B cell (primary cell): ENCODE results near the gene ATP9A. TPM values are rescaled to one million over a fixed set of nuclear protein-coding genes. Genes with fewer than 3 reads are reported as not detected.

ENCODE experiments used
- ATAC-seq: fragments of 200-7000 bp; cut with Tn5 transposase; one replicate; pipeline ENCODE4 v1.10.0; 2021; ENCODE audit warnings: low read depth, mild to moderate bottlenecking, moderate number of reproducible peaks, moderate library complexity
- CTCF ChIA-PET: fragments of 350-600 bp; sonication (Branson Sonifier 250); formaldehyde crosslinking; loops from one replicate; lab custom pipeline; 2021; ENCODE audit warnings: antibody characterized with exemption, inconsistent platforms; lab: Charles Lee
- POLR2A ChIA-PET: fragments of 350-600 bp; sonication (Branson Sonifier 250); formaldehyde crosslinking; loops from one replicate; lab custom pipeline; 2021; ENCODE audit warnings: antibody characterized with exemption; lab: Charles Lee
- DNase-seq: peaks from one replicate; pipeline ENCODE4 v3.0.0; 2013
- H2AFZ ChIP-seq: 2 replicates; pipeline ENCODE4 v1.6.1; 2012; ENCODE audit warnings: mild to moderate bottlenecking, low read depth, low read length; ENCODE audit not compliant: insufficient read depth, poor library complexity, severe bottlenecking
- H3K27ac ChIP-seq, 2 donors: 1 replicate in 1 of 2; 2 replicates in 1 of 2; pipeline ENCODE4 v1.5.1; 2012 to 2013; ENCODE audit warnings: low read length in 2 of 2, mild to moderate bottlenecking in 2 of 2, moderate library complexity in 1 of 2
- H3K27me3 ChIP-seq, 4 experiments: fragments of 200-600 bp in 1 of 4; sonication (generic) in 1 of 4; replicated peaks in 1 of 4; 1 replicate in 2 of 4; 2 replicates in 2 of 4; pipeline versions ENCODE4 v1.6.1 to v1.7.0; 2013 to 2016; ENCODE audit warnings: low read length in 3 of 4, mild to moderate bottlenecking in 2 of 4, mixed read lengths in 1 of 4, moderate library complexity in 1 of 4; ENCODE audit not compliant: insufficient read depth in 4 of 4, control insufficient read depth in 3 of 4; ENCODE audit errors: control extremely low read depth in 1 of 4
- H3K36me3 ChIP-seq, 2 experiments: replicated peaks in 1 of 2; 1 replicate in 1 of 2; 2 replicates in 1 of 2; pipeline versions ENCODE4 v1.6.1 to v1.7.1; 2013; ENCODE audit warnings: low read length in 1 of 2; ENCODE audit not compliant: insufficient read depth in 2 of 2, control insufficient read depth in 1 of 2; ENCODE audit errors: control extremely low read depth in 1 of 2, extremely low read depth in 1 of 2
- H3K4me1 ChIP-seq, 2 donors: fragments of 200-600 bp in 1 of 2; sonication (generic) in 1 of 2; 1 replicate in 1 of 2; 2 replicates in 1 of 2; pipeline versions ENCODE4 v1.5.1 to v1.6.1; 2013 to 2017; ENCODE audit warnings: low read length in 2 of 2; ENCODE audit not compliant: control insufficient read depth in 2 of 2, insufficient read depth in 2 of 2
- H3K4me2 ChIP-seq: replicated peaks from 2 replicates; pipeline ENCODE3; 2012; ENCODE audit warnings: mild to moderate bottlenecking, low read depth, low read length; ENCODE audit not compliant: poor library complexity, severe bottlenecking
- H3K4me3 ChIP-seq, 5 experiments: fragments of 200-600 bp in 1 of 5; sonication (generic) in 1 of 5; 1 replicate in 3 of 5; 2 replicates in 2 of 5; pipeline versions ENCODE4 v1.5.1 to v1.7.0; 2011 to 2016; ENCODE audit warnings: low read length in 4 of 5, mild to moderate bottlenecking in 4 of 5, low read depth in 2 of 5, control low read depth in 1 of 5, moderate library complexity in 1 of 5; ENCODE audit not compliant: insufficient read depth in 1 of 5; ENCODE audit errors: control extremely low read depth in 1 of 5, extremely low read depth in 1 of 5
- H3K79me2 ChIP-seq: fragments of 200-600 bp; sonication (generic); one replicate; pipeline ENCODE4 v1.6.0; 2016; ENCODE audit warnings: low read length; ENCODE audit not compliant: control insufficient read depth, insufficient read depth
- H3K9ac ChIP-seq: fragments of 200-600 bp; sonication (generic); 2 replicates; pipeline ENCODE4 v1.6.1; 2017; ENCODE audit warnings: mild to moderate bottlenecking, low read length, moderate library complexity
- H3K9me3 ChIP-seq, 3 donors: one replicate each; pipeline versions ENCODE4 v1.6.1 to v1.7.1; 2013; ENCODE audit warnings: low read length in 2 of 3; ENCODE audit not compliant: control insufficient read depth in 2 of 3, insufficient read depth in 1 of 3; ENCODE audit errors: control extremely low read depth in 1 of 3
- H4K20me1 ChIP-seq: 2 replicates; pipeline ENCODE4 v1.6.0; 2012; ENCODE audit warnings: mild to moderate bottlenecking, low read length; ENCODE audit not compliant: insufficient read depth, control insufficient read depth, poor library complexity, severe bottlenecking
- H3K27ac Mint-ChIP-seq: one replicate; pipeline ENCODE4 v1.8.0; 2021; ENCODE audit warnings: mixed read lengths
- H3K27me3 Mint-ChIP-seq: one replicate; pipeline ENCODE4 v1.8.0; 2021; ENCODE audit warnings: mixed read lengths
- H3K4me1 Mint-ChIP-seq: one replicate; pipeline ENCODE4 v1.8.0; 2021; ENCODE audit warnings: mixed read lengths
- H3K4me3 Mint-ChIP-seq: one replicate; pipeline ENCODE4 v1.8.0; 2021; ENCODE audit warnings: mixed read lengths
- H3K9me3 Mint-ChIP-seq: one replicate; pipeline ENCODE4 v1.8.0; 2022; ENCODE audit warnings: mixed read lengths; ENCODE audit not compliant: insufficient read depth
- EZH2 ChIP-seq: IDR thresholded peaks from 2 replicates; pipeline ENCODE4 v1.6.1; 2012; ENCODE audit warnings: borderline replicate concordance, low read depth, mild to moderate bottlenecking, moderate library complexity, low read length; ENCODE audit not compliant: insufficient read depth, poor library complexity, severe bottlenecking
- WGBS: methylation state at CpG from one replicate; pipeline ENCODE4 v1.1.5; 2013; ENCODE audit warnings: missing lambda C conversion rate; ENCODE audit not compliant: insufficient coverage; 5-methylcytosine and 5-hydroxymethylcytosine counted together
- intact Hi-C: fragments of 100-400 bp; cut with micrococcal nuclease; formaldehyde crosslinking; loops from one replicate; pipeline ENCODE4 v1.10.0; 2022
- polyA plus RNA-seq: library from polyadenylated mRNA; depleted of rRNA; stranded (reverse); fragments of >200 nt; gene quantifications from 2 replicates; pipeline ENCODE4 v1.2.3, GENCODE V29; 2012
- total RNA-seq, 2 donors: library from RNA; stranded (reverse); fragments of 120-200 nt in 1 of 2; gene quantifications; 1 replicate in 1 of 2; 2 replicates in 1 of 2; pipeline versions ENCODE4 v1.2.3 to v1.2.4, GENCODE V29; 2013 to 2022
- TF ChIP-seq, protein P1 (sequence below): fragments of 200-600 bp; IDR thresholded peaks from one replicate; pipeline ENCODE4 v1.8.0; 2022; ENCODE audit warnings: antibody characterized with exemption, mild to moderate bottlenecking

ATP9A gene
- total and polyA plus RNA-seq, 2 donors (not counting 1 experiment from before 2014, with no cell fraction given) = 0.13 to 0.22 TPM

DNA sequence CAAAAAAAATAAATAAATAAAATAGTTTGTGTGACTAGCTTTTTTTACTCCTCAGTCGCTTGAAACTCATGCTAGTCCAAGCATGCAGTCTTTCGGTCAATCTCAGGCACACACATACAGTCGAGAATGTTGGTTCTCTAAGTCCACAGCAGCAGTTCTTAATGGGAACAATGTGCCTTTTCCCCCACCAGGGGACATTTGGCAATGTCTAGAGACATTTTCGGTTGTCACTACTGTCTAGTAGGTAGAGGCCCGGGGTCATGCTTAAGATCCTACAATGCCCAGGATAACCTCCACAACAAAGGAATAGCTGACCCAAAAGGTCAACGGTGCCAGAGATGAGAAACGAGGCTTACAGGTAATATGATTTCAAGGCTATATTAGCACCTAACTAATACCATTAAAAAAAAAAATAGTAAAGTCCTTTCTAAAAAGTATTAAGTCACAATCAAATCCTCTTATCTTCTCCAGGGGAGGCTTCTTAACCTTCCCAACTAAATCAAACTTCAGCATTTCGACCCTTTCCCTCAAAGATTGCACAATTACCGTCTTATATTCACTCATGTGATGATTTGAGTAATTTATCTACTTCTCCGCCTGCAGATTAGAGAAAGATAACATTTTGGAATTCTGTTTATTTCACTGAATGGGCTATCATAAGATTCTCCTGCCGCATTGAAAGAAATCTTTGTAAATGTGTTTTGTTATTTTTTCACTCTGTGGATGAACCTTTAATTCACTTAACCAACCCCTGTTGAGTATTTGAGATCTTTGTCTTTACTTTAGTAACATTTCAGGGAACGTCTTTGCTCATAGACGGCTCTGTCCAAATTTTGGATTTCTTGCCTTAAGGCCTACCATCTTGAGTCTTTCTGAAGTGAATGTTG is 42.2 kb upstream of the ATP9A start:
- intact Hi-C loops = no loop called here
- Histone ChIP-seq H3K9ac (no peak overlapping the region), H3K4me3 (no peak overlapping the region), H4K20me1 (no peaks in the 10 kb centered on the region), H2AFZ (no peak overlapping the region), H3K36me3 (no peaks in the 10 kb centered on the region), H3K9me3 (no peaks in the 10 kb centered on the region), H3K4me1 (no peaks in the 10 kb centered on the region), H3K79me2 (no peaks in the 10 kb centered on the region), H3K27ac (no peak overlapping the region), H3K4me2 (no peak overlapping the region), H3K27me3 (peaks cover 0 to 4% (median 0%) of the 10 kb centered on the region in 4 experiments)
- peaks cover 8% of the 10 kb centered on the region for H3K27me3 Mint-ChIP-seq
- no peaks in the 10 kb centered on the region for H3K9me3 Mint-ChIP-seq
- ChIA-PET CTCF (no interaction called here), POLR2A (no interaction called here)
- no peaks in the 10 kb centered on the region for H3K4me1 Mint-ChIP-seq
- no peak overlapping the region for H3K4me3 Mint-ChIP-seq
- TF ChIP-seq, protein P1, sequence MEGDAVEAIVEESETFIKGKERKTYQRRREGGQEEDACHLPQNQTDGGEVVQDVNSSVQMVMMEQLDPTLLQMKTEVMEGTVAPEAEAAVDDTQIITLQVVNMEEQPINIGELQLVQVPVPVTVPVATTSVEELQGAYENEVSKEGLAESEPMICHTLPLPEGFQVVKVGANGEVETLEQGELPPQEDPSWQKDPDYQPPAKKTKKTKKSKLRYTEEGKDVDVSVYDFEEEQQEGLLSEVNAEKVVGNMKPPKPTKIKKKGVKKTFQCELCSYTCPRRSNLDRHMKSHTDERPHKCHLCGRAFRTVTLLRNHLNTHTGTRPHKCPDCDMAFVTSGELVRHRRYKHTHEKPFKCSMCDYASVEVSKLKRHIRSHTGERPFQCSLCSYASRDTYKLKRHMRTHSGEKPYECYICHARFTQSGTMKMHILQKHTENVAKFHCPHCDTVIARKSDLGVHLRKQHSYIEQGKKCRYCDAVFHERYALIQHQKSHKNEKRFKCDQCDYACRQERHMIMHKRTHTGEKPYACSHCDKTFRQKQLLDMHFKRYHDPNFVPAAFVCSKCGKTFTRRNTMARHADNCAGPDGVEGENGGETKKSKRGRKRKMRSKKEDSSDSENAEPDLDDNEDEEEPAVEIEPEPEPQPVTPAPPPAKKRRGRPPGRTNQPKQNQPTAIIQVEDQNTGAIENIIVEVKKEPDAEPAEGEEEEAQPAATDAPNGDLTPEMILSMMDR = no peak
- no peak for TF ChIP-seq EZH2
- no peak overlapping the region for H3K27ac Mint-ChIP-seq
- ATAC-seq (no peak), DNase-seq (no peak)
- WGBS = 75% methylated on average over 3 of the region's 13 CpGs

DNA sequence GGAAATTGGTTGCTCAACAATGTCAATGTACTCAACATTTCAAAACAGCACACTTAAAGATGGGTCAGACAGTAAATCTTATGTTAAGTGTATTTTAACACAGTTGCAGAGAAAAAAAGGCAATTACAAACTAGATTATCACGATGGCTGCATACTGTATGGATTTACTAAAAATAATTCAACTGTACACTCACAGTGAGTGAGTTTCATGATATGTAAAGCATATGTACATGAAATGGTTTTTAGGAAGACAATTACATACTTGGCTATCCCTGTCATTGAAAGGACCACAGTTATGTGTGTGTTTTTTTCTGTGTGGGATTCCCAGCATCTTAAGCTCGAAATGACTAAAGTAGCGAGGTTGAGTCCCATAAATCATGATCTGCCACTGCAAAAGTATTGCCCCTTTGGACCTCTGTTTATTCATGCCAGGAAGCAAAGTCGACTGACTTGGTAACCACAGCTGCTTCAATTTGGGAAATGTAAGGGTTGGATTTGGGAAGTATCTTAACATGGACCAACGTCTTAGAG is 39.6 kb upstream of the ATP9A start:
- CTCF ChIA-PET = no interaction called here
- WGBS = 91% methylated on average over 2 of the region's 5 CpGs
- no peaks in the 10 kb centered on the region for H3K36me3 ChIP-seq

More for the DNA sequence above, 39.6 kb upstream of the ATP9A start:
- peaks cover 0 to 7% (median 1%) of the 10 kb centered on the region in 4 experiments for H3K27me3 ChIP-seq
- H3K27ac ChIP-seq = no peak overlapping the region
- no peaks in the 10 kb centered on the region for H3K4me1 ChIP-seq
- no peak overlapping the region for H3K9ac ChIP-seq
- intact Hi-C loops = no loop called here
- DNase-seq (no peak), ATAC-seq (no peak)
- H3K79me2 ChIP-seq = no peaks in the 10 kb centered on the region
- Mint-ChIP-seq H3K4me1 (no peaks in the 10 kb centered on the region), H3K4me3 (no peak overlapping the region), H3K27me3 (peaks cover 24% of the 10 kb centered on the region), H3K27ac (no peak overlapping the region), H3K9me3 (no peaks in the 10 kb centered on the region)
- no peak overlapping the region for H2AFZ ChIP-seq
- no peaks in the 10 kb centered on the region for H4K20me1 ChIP-seq
- no peak overlapping the region for H3K4me3 ChIP-seq
- H3K9me3 ChIP-seq = no peaks in the 10 kb centered on the region
- POLR2A ChIA-PET = no interaction called here
- TF ChIP-seq, protein P1 = no peak
- TF ChIP-seq EZH2 = no peak
- H3K4me2 ChIP-seq = no peak overlapping the region
